Stimulated activated CD4-positive, alpha-beta T cell treated with anti-CD3 and anti-CD28 coated beads, Interleukin-15, amount 100 ng/mL, for 48 hours (primary cell): ENCODE data around the gene PSMB3.
"Not testable (repeated sequence)": the region's sequence is repeated elsewhere in the genome, so short reads cannot be mapped to it uniquely, and the experiment has no call there.

Experiments
- DNase-seq, 2 donors: peaks; one replicate each; pipeline ENCODE4 v3.0.0-alpha.2; 2020; ENCODE audit warnings: low read depth in 2 of 2

The PSMB3 gene

GRCh38 chr17:38716368-38717005 lies 36.1 kb upstream of the PSMB3 start:
- no peak for DNase-seq

DNA sequence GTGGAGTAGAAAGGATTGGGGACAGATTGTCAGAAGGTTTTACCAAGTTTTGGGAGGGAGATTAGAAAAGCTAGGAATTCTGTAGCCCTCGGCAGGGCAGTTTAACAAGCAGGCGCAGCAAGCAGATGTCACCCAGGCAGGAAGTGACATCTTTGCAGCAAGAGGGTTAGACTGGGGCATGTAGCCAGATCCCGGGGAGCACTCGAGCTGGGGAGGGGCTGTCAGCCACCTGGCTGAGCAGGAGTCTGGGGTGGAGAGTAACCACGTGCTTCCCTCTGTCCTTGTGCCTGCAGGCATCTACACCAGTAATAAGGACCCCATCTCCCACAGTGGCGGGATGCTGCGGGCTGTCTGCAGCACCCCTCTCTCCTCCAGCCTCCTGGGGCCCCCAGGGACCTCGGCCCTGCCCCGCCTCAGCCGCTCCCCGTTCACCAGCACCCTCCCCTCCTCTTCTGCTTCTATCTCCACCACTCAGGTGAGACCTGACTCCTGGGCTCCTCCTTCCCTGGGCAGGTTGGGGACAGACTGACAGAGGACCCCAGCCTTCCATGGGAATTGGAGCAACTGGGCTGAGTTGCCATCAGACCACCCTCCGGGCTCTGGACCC lies 35.3 kb upstream of the PSMB3 start:
- no peak for DNase-seq

GRCh38 chr17:38719289-38719942 lies 33.1 kb upstream of the PSMB3 start:
- DNase-seq = no peak

- DNase-seq = no peak
Measured at GRCh38 chr17:38719943-38720641, 32.4 kb upstream of the PSMB3 start.

- no peak for DNase-seq
Measured at GRCh38 chr17:38720941-38721340, 31.6 kb upstream of the PSMB3 start.

DNA sequence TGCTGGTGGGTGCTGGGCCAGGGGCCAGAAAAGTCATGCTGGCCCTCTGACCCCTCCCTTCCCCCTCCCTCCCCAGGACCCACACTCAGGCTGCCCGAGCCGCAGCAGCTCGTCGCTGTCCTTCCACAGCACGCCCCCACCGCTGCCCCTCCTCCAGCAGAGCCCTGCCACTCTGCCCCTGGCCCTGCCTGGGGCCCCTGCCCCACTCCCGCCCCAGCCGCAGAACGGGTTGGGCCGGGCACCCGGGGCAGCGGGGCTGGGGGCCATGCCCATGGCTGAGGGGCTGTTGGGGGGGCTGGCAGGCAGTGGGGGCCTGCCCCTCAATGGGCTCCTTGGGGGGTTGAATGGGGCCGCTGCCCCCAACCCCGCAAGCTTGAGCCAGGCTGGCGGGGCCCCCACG lies 30.7 kb upstream of the PSMB3 start:
- DNase-seq = no peak

- DNase-seq = no peak
Measured at GRCh38 chr17:38724337-38724988, 28.1 kb upstream of the PSMB3 start.

DNA sequence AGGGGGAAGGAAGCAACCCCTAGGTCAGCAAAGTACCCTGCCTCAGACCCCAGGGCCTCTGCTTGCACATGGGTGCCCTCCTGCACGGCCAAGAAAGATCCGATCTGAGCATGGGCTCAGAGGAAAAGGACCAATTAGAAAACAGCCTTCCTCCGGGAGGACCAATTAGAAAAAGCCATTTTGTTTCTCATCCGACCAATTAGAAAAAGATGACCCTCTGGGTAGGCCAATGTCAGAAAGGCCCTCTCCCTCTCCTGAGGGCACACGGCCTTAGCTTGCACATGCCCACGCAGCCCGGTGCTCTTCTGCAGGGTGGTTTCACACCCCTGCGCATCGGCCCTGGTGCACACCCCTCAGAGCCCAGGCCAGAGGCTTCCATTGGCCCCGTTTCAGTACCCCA lies 27.5 kb upstream of the PSMB3 start:
- DNase-seq = no peak

DNA sequence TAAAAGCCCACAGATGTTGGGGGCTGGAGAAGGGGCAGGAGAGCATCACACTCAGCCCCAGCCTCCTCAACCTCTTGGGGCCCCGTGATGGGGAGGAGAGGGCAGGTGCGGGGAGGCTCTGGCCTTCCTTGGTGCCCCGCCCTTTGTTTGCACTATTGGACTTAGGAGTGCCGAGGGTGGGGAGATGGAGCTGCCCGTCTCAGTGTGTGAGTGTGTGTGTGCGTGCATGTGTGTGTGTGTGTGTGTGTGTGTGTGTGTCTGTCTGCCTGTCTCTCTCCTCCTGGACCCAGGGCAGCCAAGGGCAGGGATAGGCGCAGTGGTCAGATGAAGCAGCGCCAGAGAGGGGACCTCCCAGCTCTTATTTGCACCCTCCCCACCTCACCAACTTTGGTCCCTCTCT lies 26.4 kb upstream of the PSMB3 start:
- DNase-seq = not testable (repeated sequence)

DNA sequence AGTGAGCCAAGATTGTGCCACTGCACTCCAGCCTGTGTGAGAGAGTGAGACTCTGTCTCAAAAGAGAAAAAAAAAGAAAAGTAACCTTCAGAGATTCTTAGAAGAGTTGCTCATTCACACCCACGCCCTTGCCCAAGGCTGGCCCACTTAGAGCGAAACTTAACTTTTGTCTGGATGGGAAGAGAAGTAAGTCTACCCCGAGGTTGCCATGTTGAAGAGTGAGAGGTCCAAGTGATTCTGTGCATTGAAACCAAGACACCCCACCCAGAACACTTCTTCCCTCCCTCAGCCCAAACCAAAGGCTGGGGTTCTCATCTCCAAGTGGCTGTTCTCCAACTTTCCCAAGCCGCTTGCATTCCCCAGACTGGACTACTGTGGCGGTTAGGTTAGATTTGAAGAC lies 24.8 kb upstream of the PSMB3 start:
- peak; percentile 81 to 85 for DNase-seq

DNA sequence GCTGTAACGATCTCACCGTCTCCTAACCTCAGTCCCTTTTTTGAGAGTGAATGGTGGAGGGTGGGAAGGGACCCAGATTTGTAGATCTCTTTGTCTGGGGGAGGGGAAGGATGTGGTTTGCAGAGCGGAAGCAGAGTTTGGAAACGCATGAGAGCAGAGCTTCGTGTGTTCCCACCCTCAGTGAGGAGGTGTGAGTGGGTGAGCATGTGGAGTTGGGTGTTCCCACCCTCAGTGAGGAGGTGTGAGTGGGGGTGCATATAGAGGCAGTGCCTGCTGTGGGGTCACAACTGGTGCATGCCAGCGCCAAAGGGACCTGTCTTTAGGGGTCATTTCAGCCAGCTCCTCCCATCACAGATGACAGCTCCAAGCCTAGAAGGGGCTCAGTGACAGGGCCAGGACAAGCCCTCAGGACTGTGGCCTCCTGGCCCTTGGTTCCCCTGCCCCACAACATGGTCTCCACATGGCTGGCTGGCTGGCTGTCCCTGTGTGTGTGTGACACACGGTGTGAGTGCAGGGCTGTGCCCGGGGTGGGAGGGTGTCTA lies 24.2 kb upstream of the PSMB3 start:
- peak in 1 of 2 donors; percentile 42 for DNase-seq

GRCh38 chr17:38729368-38729885 lies 23.1 kb upstream of the PSMB3 start:
- no peak for DNase-seq

- peak; percentile 67 to 82 for DNase-seq
Measured at GRCh38 chr17:38729886-38730525, 22.5 kb upstream of the PSMB3 start, which contains the start of gene CISD3. Gene CISD3 (plus strand): TSS chr17:38730341. CDS start chr17:38730359, 18 bp downstream.

- no peak for DNase-seq
Measured at GRCh38 chr17:38730526-38731379, 21.8 kb upstream of the PSMB3 start.

DNA sequence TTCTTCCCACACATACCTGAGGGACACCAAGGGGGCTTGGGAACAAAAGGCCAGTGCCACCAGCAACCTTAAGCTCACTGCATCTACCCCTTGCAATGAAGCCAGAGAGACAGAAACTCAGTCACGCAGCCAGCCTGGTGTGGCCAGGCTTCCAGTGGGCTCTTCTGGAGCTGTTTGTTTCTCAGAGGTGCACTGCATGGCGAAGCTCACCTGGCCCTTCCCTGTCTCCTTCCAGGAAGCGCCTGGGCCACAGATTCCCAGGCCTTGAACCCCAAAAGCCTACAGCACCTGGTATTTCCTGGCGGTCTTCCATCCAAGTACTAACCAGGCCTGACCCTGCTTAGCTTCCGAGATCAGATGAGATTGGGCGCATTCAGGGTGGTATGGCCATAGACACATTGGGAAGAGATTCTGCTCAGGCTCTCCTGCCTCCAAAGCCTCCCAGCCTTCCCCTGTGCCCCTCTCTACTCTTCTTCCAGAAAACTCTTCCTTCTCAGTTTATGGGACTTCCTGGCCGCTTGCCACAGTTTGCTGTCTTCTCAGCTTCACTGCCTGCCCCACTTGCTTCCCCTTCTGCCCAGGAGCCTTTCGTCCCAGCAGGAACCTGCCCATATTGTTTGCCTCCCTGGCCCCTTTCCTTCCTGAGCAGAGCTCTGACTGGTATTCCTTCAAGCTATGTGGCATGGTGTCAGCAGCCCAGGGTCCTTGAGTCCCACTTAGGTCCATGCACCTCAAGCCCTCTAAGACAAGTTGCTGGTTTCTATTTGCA lies 20.8 kb upstream of the PSMB3 start:
- DNase-seq = no peak

DNA sequence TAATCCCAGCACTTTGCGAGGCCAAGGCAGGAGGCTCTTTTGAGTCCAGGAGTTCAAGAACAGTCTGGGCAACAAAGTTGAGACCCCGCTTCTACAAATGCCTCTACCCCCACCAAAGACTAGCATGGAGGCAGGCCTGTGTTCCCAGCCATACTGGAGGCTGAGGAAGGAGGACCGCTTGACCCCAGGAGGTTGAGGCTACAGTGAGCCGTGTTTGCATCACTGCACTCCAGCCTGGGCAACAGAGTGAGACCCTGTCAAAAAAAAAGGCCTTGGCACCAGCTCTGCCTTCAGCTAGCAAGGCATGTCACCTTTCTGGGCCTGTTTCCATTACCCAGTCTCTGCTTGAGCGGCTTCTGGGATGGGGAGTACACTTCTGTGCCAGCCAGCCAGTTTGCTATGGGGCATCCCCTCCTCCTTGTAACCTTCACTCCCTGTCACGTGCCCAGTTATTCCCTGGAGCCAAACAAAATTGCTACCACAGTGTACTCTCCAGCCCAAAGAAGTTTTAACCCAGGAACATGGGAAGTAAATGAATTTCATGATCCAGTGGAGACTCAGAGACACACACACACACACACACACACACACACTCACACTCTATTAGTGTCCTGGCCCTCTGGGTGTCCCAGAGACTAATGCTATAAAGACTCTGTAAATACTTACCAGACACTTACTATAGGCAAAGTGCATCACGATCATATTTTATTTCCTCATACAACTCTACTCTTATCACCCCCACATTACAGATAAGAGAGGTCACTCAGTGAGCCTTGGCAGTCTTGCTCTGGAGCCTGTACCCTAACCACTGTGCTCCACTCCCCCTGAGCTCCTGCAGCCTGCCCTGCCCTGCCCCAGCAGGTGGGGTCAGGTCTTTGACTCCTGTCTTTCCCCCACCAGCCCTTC lies 19.9 kb upstream of the PSMB3 start:
- no peak for DNase-seq

- DNase-seq = no peak
Measured at GRCh38 chr17:38733282-38733981, 19.1 kb upstream of the PSMB3 start.
